Lung microvascular endothelial cell (primary cell): ENCODE measurements around the gene CBR3. TPM values are rescaled to one million over a fixed set of nuclear protein-coding genes. Genes with fewer than 3 reads are reported as not detected.
A peak's percentile ranks its signal among the peaks of the same experiment; 100 is the strongest.
"Not testable (repeated sequence)": the region's sequence is repeated elsewhere in the genome, so short reads cannot be mapped to it uniquely, and the experiment has no call there.

Source experiments
- DNase-seq, 2 donors: peaks; one replicate each; pipeline versions ENCODE4 v3.0.0 to v3.0.0-alpha.2; 2010; ENCODE audit warnings: low read depth in 2 of 2
- total RNA-seq: library from RNA; depleted of rRNA; stranded (reverse); fragments of >200 nt; gene quantifications from 2 replicates; pipeline ENCODE4 v1.2.1, GENCODE V29; 2014

The CBR3 gene
- total RNA-seq, 1 donor from 2014 or later: 0.60 TPM

- no peak for DNase-seq
These were observed 17.6 kb upstream of the CBR3 start for GRCh38 chr21:36117286-36117741.

- no peak for DNase-seq
These were observed 14.5 kb upstream of the CBR3 start for GRCh38 chr21:36120304-36120888.

- peak; percentile 19 to 30 for DNase-seq
These were observed 11.9 kb upstream of the CBR3 start for GRCh38 chr21:36122977-36123376.

- DNase-seq: no peak
These were observed 10.5 kb upstream of the CBR3 start for GRCh38 chr21:36124395-36124794.

- peak; percentile 68 to 78 for DNase-seq
These were observed 9.2 kb upstream of the CBR3 start for GRCh38 chr21:36125512-36126207.

GRCh38 chr21:36126208-36126565 lies 8.7 kb upstream of the CBR3 start:
- DNase-seq: peak in 1 of 2 donors; percentile 13

- DNase-seq: no peak
These were observed 8.2 kb upstream of the CBR3 start for GRCh38 chr21:36126621-36127110.

GRCh38 chr21:36127250-36127904 lies 7.5 kb upstream of the CBR3 start:
- no peak for DNase-seq

- no peak for DNase-seq
These were observed 6.9 kb upstream of the CBR3 start for GRCh38 chr21:36127977-36128376.

GRCh38 chr21:36129219-36129618 lies 5.7 kb upstream of the CBR3 start:
- DNase-seq: no peak

- DNase-seq: not testable (repeated sequence)
These were observed 4.5 kb upstream of the CBR3 start for GRCh38 chr21:36130414-36130762.

GRCh38 chr21:36130839-36131238 lies 4.0 kb upstream of the CBR3 start:
- DNase-seq: not testable (repeated sequence)

- no peak for DNase-seq
These were observed 2.2 kb upstream of the CBR3 start for GRCh38 chr21:36132696-36133095.

- peak; percentile 61 to 81 for DNase-seq
These were observed 668 bp downstream of the CBR3 start for GRCh38 chr21:36135391-36136102.

- not testable (repeated sequence) for DNase-seq
These were observed 4.9 kb downstream of the CBR3 start for GRCh38 chr21:36139791-36140190.

- peak; percentile 85 to 88 for DNase-seq
These were observed 6.6 kb downstream of the CBR3 start for GRCh38 chr21:36141513-36141925.

GRCh38 chr21:36144233-36144632 lies 9.4 kb downstream of the CBR3 start:
- not testable (repeated sequence) for DNase-seq

- DNase-seq: no peak
These were observed 10.4 kb downstream of the CBR3 start for GRCh38 chr21:36145259-36145658.

GRCh38 chr21:36147911-36148310 lies 13.0 kb downstream of the CBR3 start:
- no peak for DNase-seq

- DNase-seq: no peak
These were observed 14.0 kb downstream of the CBR3 start for GRCh38 chr21:36148886-36149285.

GRCh38 chr21:36149788-36150711 lies 15.2 kb downstream of the CBR3 start:
- DNase-seq: peak in 1 of 2 donors; percentile 41
